Transverse colon (tissue), 4 donors: ENCODE measurements around the gene SCAP. TPM values are rescaled to one million over a fixed set of nuclear protein-coding genes. Genes with fewer than 3 reads are reported as not detected.

ENCODE experiments used
- DNase-seq: peaks from one replicate; pipeline ENCODE4 v3.0.0-alpha.2; 2019
- H3K27ac ChIP-seq, 4 donors: fragments of 200-600 bp; sonication (generic); 2 replicates each; pipeline ENCODE4 v1.5.1; 2016 to 2018; ENCODE audit warnings: inconsistent platforms in 4 of 4
- H3K27me3 ChIP-seq: fragments of 200-600 bp; sonication (generic); 2 replicates; pipeline ENCODE4 v1.5.1; 2017; ENCODE audit warnings: inconsistent platforms
- H3K36me3 ChIP-seq, 4 donors: fragments of 200-600 bp; sonication (generic); 2 replicates each; pipeline ENCODE4 v1.5.1; 2017 to 2019; ENCODE audit warnings: inconsistent platforms in 4 of 4
- H3K4me1 ChIP-seq, 4 donors: fragments of 200-600 bp; sonication (generic); 2 replicates each; pipeline ENCODE4 v1.5.1; 2017 to 2020; ENCODE audit warnings: inconsistent platforms in 4 of 4
- H3K4me3 ChIP-seq, 4 donors: fragments of 200-600 bp; sonication (generic); 1 replicate in 1 of 4; 2 replicates in 3 of 4; pipeline versions ENCODE4 v1.5.1 to v1.6.1; 2017 to 2019; ENCODE audit warnings: inconsistent platforms in 4 of 4
- H3K9me3 ChIP-seq, 2 donors: fragments of 200-600 bp; sonication (generic); 2 replicates each; pipeline ENCODE4 v1.5.1; 2017 to 2019; ENCODE audit warnings: inconsistent platforms in 2 of 2
- EP300 ChIP-seq: sonication (generic); formaldehyde crosslinking; IDR thresholded peaks from one replicate; pipeline ENCODE4 v1.6.1; 2017; ENCODE audit warnings: antibody characterized with exemption, low read depth
- POLR2A ChIP-seq: fragments of 450-650 bp; IDR thresholded peaks from one replicate; pipeline ENCODE4 v1.6.1; 2016; ENCODE audit warnings: antibody characterized with exemption, mild to moderate bottlenecking, moderate library complexity
- POLR2AphosphoS5 ChIP-seq, 3 donors: sonication (generic); formaldehyde crosslinking; IDR thresholded peaks; one replicate each; pipeline ENCODE4 v1.6.1; 2016; ENCODE audit warnings: antibody characterized with exemption in 3 of 3
- WGBS, 2 donors: methylation state at CpG; one replicate each; pipeline ENCODE4 v1.1.5; 2018; ENCODE audit warnings: low coverage in 1 of 2; 5-methylcytosine and 5-hydroxymethylcytosine counted together
- in situ Hi-C, 4 donors: fragments of 200-750 bp; cut with MboI; loops; one replicate each; pipeline versions ENCODE4 v1.15.0 to v1.15.1; 2017; ENCODE audit warnings: low sequenced_read_pairs in 3 of 4, low pct_ligation_motif_present in 1 of 4, low pct_unique_long_range_greater_than_20kb in 1 of 4
- intact Hi-C: fragments of 100-400 bp; cut with DNase I; formaldehyde crosslinking; loops from one replicate; pipeline ENCODE4 v1.15.1; 2023; ENCODE audit warnings: low total_unique reads
- small RNA-seq, 4 donors: library from RNA; depleted of rRNA; stranded (forward); fragments of <200 nt; gene quantifications; one replicate each; pipeline ENCODE3, GENCODE V24; 2016
- total RNA-seq, 4 donors: library from RNA; depleted of rRNA; stranded (reverse); fragments of >200 nt; gene quantifications; one replicate each; pipeline ENCODE4 v1.1.0, GENCODE V29; 2016
- TF ChIP-seq, protein P1 (sequence below), 5 experiments: fragments of 200-600 bp in 3 of 5; fragments of 450-650 bp in 2 of 5; sonication (generic) in 3 of 5; IDR thresholded peaks; 1 replicate in 2 of 5; 2 replicates in 3 of 5; pipeline ENCODE4 v1.5.1; 2016 to 2017; ENCODE audit warnings: antibody characterized with exemption in 5 of 5, inconsistent platforms in 3 of 5, mild to moderate bottlenecking in 2 of 5, moderate library complexity in 1 of 5

The SCAP gene
- total RNA-seq, 4 donors from 2014 or later, result 160 to 288 (median 198) TPM

DNA sequence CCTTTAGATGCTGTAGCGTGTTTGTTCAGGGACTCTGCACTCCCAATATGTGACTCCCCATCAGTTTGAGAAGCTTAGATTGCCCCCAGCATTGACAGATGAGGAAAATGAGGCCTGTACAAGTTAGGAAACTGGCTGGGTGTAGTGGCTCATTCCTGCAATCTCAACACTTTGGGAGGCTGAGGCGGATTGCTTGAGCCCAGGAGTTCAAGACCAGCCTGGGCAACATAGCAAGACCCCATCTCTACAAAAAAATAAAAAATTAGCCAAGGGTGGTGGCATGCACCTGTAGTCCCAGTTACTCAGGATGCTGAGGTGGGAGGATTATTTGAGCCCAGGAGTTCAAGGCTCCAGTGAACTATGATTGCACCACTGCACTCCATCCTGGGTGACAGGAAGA is 108.9 kb downstream of the SCAP start:
- Histone ChIP-seq H3K9me3 (no peaks in the 10 kb centered on the region), H3K4me3 (no peak overlapping the region), H3K27ac (no peak overlapping the region), H3K4me1 (peaks cover 0 to 13% (median 5%) of the 10 kb centered on the region in 4 donors), H3K27me3 (no peaks in the 10 kb centered on the region), H3K36me3 (no peaks in the 10 kb centered on the region)
- TF ChIP-seq, protein P1, sequence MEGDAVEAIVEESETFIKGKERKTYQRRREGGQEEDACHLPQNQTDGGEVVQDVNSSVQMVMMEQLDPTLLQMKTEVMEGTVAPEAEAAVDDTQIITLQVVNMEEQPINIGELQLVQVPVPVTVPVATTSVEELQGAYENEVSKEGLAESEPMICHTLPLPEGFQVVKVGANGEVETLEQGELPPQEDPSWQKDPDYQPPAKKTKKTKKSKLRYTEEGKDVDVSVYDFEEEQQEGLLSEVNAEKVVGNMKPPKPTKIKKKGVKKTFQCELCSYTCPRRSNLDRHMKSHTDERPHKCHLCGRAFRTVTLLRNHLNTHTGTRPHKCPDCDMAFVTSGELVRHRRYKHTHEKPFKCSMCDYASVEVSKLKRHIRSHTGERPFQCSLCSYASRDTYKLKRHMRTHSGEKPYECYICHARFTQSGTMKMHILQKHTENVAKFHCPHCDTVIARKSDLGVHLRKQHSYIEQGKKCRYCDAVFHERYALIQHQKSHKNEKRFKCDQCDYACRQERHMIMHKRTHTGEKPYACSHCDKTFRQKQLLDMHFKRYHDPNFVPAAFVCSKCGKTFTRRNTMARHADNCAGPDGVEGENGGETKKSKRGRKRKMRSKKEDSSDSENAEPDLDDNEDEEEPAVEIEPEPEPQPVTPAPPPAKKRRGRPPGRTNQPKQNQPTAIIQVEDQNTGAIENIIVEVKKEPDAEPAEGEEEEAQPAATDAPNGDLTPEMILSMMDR (IDR thresholded peaks at IDR 0.05), result no peak
- TF ChIP-seq POLR2AphosphoS5 (IDR thresholded peaks at IDR 0.05) (no peak), POLR2A (no peak), EP300 (no peak)
- no peak for DNase-seq
- WGBS, 2 donors, result 90 to 100% methylated on average over 1 to 2 of the region's 2 CpGs
- intact Hi-C loops, result no loop called here
- in situ Hi-C loops, result loop anchor here in 1 of 4 donors (25.0 kb wide), 2 partner anchors 505 to 655 kb away; partner anchors contain the start of genes MYL3, PRSS50 and TMIE

DNA sequence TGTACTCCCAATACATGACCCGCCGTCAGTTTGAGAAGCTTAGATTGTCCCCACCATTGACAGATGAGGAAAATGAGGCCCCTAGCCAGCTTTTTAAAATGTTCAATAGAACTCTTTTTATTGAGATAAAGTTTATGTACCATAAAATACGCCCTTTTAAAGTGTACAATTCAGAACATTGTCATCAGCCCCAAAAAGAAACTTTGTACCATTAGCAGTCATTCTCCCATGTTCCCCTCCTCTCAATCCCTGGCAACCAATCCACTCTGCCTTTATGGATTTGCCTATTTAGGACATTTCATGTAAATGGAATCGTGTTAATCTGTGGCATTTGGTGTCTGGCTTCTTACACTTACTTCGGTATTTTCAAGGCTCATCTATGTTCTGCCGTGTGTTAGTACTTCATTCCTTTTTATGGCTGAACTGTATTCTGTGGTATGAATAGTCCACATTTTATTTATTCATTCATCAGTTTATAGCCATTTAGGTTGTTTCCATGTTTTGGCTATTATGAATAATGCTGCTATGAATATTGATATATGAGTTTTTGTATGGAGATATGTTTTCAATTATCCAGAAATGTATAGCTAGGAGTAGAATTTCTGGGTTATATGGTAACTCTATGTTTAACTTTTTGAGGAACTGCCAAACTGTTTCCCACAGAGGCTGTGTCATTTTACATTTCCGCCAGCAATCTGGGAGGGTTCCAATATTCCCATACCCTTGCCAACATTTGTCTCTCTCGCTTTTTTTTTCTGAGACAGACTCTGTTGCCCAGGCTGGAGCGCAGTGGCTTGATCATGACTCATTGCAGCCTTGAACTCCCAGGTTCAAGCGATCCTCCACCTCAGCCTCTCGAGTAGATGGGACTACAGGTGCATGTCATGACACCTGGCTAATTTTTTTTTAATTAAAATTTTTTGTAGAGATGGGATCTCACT is 110.3 kb downstream of the SCAP start:
- H3K4me3 ChIP-seq, result no peak overlapping the region
- H3K9me3 ChIP-seq, result no peaks in the 10 kb centered on the region
- H3K27me3 ChIP-seq, result no peaks in the 10 kb centered on the region
- no peaks in the 10 kb centered on the region for H3K36me3 ChIP-seq
- in situ Hi-C loops, result loop anchor here in 1 of 4 donors (25.0 kb wide), 2 partner anchors 503 to 653 kb away; partner anchors contain the start of genes MYL3, PRSS50 and TMIE
- no peak for DNase-seq
- intact Hi-C loops, result no loop called here
- TF ChIP-seq, protein P1 (IDR thresholded peaks at IDR 0.05), result no peak
- TF ChIP-seq POLR2A (no peak), EP300 (no peak), POLR2AphosphoS5 (IDR thresholded peaks at IDR 0.05) (no peak)
- 36 to 42% methylated on average over 11 of the region's 11 CpGs for WGBS, 2 donors
- peak overlapping the region in 3 of 4 donors; percentile 18 to 52 (median 21) for H3K27ac ChIP-seq
- H3K4me1 ChIP-seq, result peaks cover 0 to 13% (median 5%) of the 10 kb centered on the region in 4 donors

Small RNAs within 50 kb of the gene (small RNA-seq; reads per million reads assigned to genes)
- gene AC099778.2, result 0 to 0.55 (median 0) reads per million in 4 donors

Other genes starting within 250 kb of the SCAP start
- 1 to 10 TPM in 3 of 4 donors, not detected in 1; 3.7 to 9.4 (median 4.9) TPM for gene KIF9, start 193.1 kb downstream of the SCAP start, total RNA-seq
- gene KLHL18, start 193.0 kb downstream of the SCAP start, total RNA-seq, result 10 to 100 TPM; 12.2 to 48.6 (median 14.5) TPM
- 100 to 1,000 TPM in 1 of 4 donors, 10 to 100 TPM in 3; 26.9 to 199 (median 55.1) TPM for gene PTPN23, start 94.9 kb downstream of the SCAP start, total RNA-seq
- gene ELP6, start 37.8 kb upstream of the SCAP start, total RNA-seq, result 10 to 100 TPM in 3 of 4 donors, 1 to 10 TPM in 1; 1.2 to 55.7 (median 28.3) TPM
- gene CSPG5, start 102.9 kb upstream of the SCAP start, total RNA-seq, result 1 to 10 TPM in 1 of 4 donors, under 1 TPM in 2, not detected in 1; 0.60 to 2.6 (median 0.96) TPM